ENCODE measurements around the gene CAMK2A.

- TF ChIP-seq, protein P1, sequence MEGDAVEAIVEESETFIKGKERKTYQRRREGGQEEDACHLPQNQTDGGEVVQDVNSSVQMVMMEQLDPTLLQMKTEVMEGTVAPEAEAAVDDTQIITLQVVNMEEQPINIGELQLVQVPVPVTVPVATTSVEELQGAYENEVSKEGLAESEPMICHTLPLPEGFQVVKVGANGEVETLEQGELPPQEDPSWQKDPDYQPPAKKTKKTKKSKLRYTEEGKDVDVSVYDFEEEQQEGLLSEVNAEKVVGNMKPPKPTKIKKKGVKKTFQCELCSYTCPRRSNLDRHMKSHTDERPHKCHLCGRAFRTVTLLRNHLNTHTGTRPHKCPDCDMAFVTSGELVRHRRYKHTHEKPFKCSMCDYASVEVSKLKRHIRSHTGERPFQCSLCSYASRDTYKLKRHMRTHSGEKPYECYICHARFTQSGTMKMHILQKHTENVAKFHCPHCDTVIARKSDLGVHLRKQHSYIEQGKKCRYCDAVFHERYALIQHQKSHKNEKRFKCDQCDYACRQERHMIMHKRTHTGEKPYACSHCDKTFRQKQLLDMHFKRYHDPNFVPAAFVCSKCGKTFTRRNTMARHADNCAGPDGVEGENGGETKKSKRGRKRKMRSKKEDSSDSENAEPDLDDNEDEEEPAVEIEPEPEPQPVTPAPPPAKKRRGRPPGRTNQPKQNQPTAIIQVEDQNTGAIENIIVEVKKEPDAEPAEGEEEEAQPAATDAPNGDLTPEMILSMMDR (IDR thresholded peaks at IDR 0.05) = no peak
- no peak for TF ChIP-seq POLR2A (IDR thresholded peaks at IDR 0.05)
These were observed 4.5 kb downstream of the CAMK2A start for GRCh38 chr5:150285114-150285513.

Data from tibial nerve (tissue), 3 donors.